Skin epidermis (tissue), 12 donors: ENCODE data around the gene LPIN1.

ENCODE experiments used
- H3K27ac ChIP-seq, 21 experiments: fragments of 200-600 bp; sonication (generic) in 11 of 21; one replicate each; pipeline ENCODE4 v1.5.0; 2020; ENCODE audit warnings: mild to moderate bottlenecking in 3 of 21, inconsistent platforms in 2 of 21, moderate library complexity in 2 of 21
- H3K4me3 ChIP-seq, 7 experiments: fragments of 200-600 bp; sonication (generic) in 2 of 7; one replicate each; pipeline ENCODE4 v1.5.0; 2020; ENCODE audit warnings: inconsistent platforms in 2 of 7, mild to moderate bottlenecking in 2 of 7, moderate library complexity in 1 of 7

LPIN1 gene

GRCh38 chr2:11777066-11777782 lies 30.8 kb downstream of the LPIN1 start:
- Histone ChIP-seq H3K27ac (no peak overlapping the region), H3K4me3 (no peak overlapping the region)

- no peak overlapping the region for H3K4me3 ChIP-seq
- H3K27ac ChIP-seq = peak overlapping the region in 1 of 21 experiments; percentile 25
Observed at GRCh38 chr2:11777886-11778415, 31.5 kb downstream of the LPIN1 start.

- Histone ChIP-seq H3K4me3 (no peak overlapping the region), H3K27ac (peak overlapping the region in 1 of 21 experiments; percentile 25)
Observed at GRCh38 chr2:11778416-11778815, 32.0 kb downstream of the LPIN1 start.

- no peak overlapping the region for H3K27ac ChIP-seq
- no peak overlapping the region for H3K4me3 ChIP-seq
Observed at GRCh38 chr2:11778923-11779757, 32.7 kb downstream of the LPIN1 start.

- no peak overlapping the region for H3K4me3 ChIP-seq
- H3K27ac ChIP-seq = no peak overlapping the region
Observed at GRCh38 chr2:11781602-11782001, 35.2 kb downstream of the LPIN1 start.

- Histone ChIP-seq H3K27ac (no peak overlapping the region), H3K4me3 (no peak overlapping the region)
Observed at GRCh38 chr2:11784280-11784679, 37.8 kb downstream of the LPIN1 start.

GRCh38 chr2:11784747-11785610 lies 38.5 kb downstream of the LPIN1 start:
- H3K27ac ChIP-seq = no peak overlapping the region
- H3K4me3 ChIP-seq = peak overlapping the region in 2 of 7 experiments; percentile 15 to 20

- H3K4me3 ChIP-seq = no peak overlapping the region
- no peak overlapping the region for H3K27ac ChIP-seq
Observed at GRCh38 chr2:11785611-11785940, 39.1 kb downstream of the LPIN1 start.

- H3K27ac ChIP-seq = no peak overlapping the region
Observed at GRCh38 chr2:11786191-11786590, 39.8 kb downstream of the LPIN1 start.

GRCh38 chr2:11786592-11786991 lies 40.2 kb downstream of the LPIN1 start:
- Histone ChIP-seq H3K27ac (no peak overlapping the region), H3K4me3 (no peak overlapping the region)

More at GRCh38 chr2:11786191-11786590, 39.8 kb downstream of the LPIN1 start:
- H3K4me3 ChIP-seq = no peak overlapping the region

GRCh38 chr2:11787991-11788390 lies 41.6 kb downstream of the LPIN1 start:
- no peak overlapping the region for H3K27ac ChIP-seq
- no peak overlapping the region for H3K4me3 ChIP-seq

- H3K27ac ChIP-seq = no peak overlapping the region
Observed at GRCh38 chr2:11788461-11789124, 42.2 kb downstream of the LPIN1 start.

GRCh38 chr2:11789243-11789642 lies 42.8 kb downstream of the LPIN1 start:
- H3K4me3 ChIP-seq = no peak overlapping the region
- no peak overlapping the region for H3K27ac ChIP-seq

More at GRCh38 chr2:11788461-11789124, 42.2 kb downstream of the LPIN1 start:
- H3K4me3 ChIP-seq = no peak overlapping the region

- no peak overlapping the region for H3K4me3 ChIP-seq
- no peak overlapping the region for H3K27ac ChIP-seq
Observed at GRCh38 chr2:11790228-11790627, 43.8 kb downstream of the LPIN1 start.

GRCh38 chr2:11795590-11795989 lies 49.2 kb downstream of the LPIN1 start:
- no peak overlapping the region for H3K4me3 ChIP-seq
- H3K27ac ChIP-seq = no peak overlapping the region

- Histone ChIP-seq H3K27ac (no peak overlapping the region), H3K4me3 (no peak overlapping the region)
Observed at GRCh38 chr2:11796190-11797171, 50.0 kb downstream of the LPIN1 start.

- Histone ChIP-seq H3K4me3 (no peak overlapping the region), H3K27ac (no peak overlapping the region)
Observed at GRCh38 chr2:11797846-11798245, 51.4 kb downstream of the LPIN1 start.

GRCh38 chr2:11798701-11799435 lies 52.4 kb downstream of the LPIN1 start:
- no peak overlapping the region for H3K27ac ChIP-seq
- no peak overlapping the region for H3K4me3 ChIP-seq
